H1 (cell line): Measurements from ENCODE around the gene CCDC192.

ENCODE experiments used
- BACH1 ChIP-seq: IDR thresholded peaks from 2 replicates; pipeline ENCODE4 v1.6.1; 2012; ENCODE audit warnings: low read length, improper control_type of control experiment
- CTCF ChIP-seq, 3 experiments: IDR thresholded peaks; 1 replicate in 2 of 3; 2 replicates in 1 of 3; pipeline versions ENCODE4 v1.5.1 to v1.6.1; 2011; ENCODE audit warnings: low read length in 3 of 3, mild to moderate bottlenecking in 3 of 3, inconsistent platforms in 2 of 3, low read depth in 1 of 3, moderate library complexity in 1 of 3; ENCODE audit not compliant: insufficient read depth in 1 of 3; ENCODE audit errors: control extremely low read depth in 1 of 3
- POLR2A ChIP-seq, 2 experiments: IDR thresholded peaks; 1 replicate in 1 of 2; 2 replicates in 1 of 2; pipeline ENCODE4 v1.6.1; 2011; ENCODE audit warnings: low read depth in 2 of 2, low read length in 2 of 2, mild to moderate bottlenecking in 2 of 2; ENCODE audit errors: control extremely low read depth in 1 of 2
- SP2 ChIP-seq: IDR thresholded peaks from 2 replicates; pipeline ENCODE4 v1.6.1; 2012; ENCODE audit warnings: mild to moderate bottlenecking, low read length, inconsistent platforms
- TBP ChIP-seq: IDR thresholded peaks from 2 replicates; pipeline ENCODE4 v1.6.1; 2011; ENCODE audit warnings: low read depth, low read length, improper control_type of control experiment

GRCh38 chr5:127680595-127680994 is 22.6 kb upstream of the CCDC192 start:
- TF ChIP-seq SP2 (no peak), POLR2A (IDR thresholded peaks at IDR 0.05; ENCODE audit: control extremely low read depth in 1 of 2, low read depth in 2 of 2, low read length in 2 of 2) (no peak), BACH1 (no peak), TBP (no peak), CTCF (IDR thresholded peaks at IDR 0.05; ENCODE audit: control extremely low read depth in 1 of 3, insufficient read depth in 1 of 3, low read depth in 1 of 3, low read length in 3 of 3) (no peak)
